IMR-90 (cell line): ENCODE measurements around the gene MARK2. TPM values are rescaled to one million over a fixed set of nuclear protein-coding genes. Genes with fewer than 3 reads are reported as not detected.

Source experiments
- ATAC-seq: fragments of 200-7000 bp; cut with Tn5 transposase; 2 replicates; pipeline ENCODE4 v1.9.1; 2020; ENCODE audit warnings: low read depth, mild to moderate bottlenecking, moderate library complexity
- BruUV-seq: library from RNA; stranded (reverse); fragments of 400-500 nt; replicated peaks from 2 replicates; lab custom pipeline; 2021; lab: Mats Ljungman, UMichigan
- CTCF ChIA-PET: fragments of 300-600 bp; formaldehyde crosslinking; extraction: SDS; loops from one replicate; lab custom pipeline; 2021; ENCODE audit warnings: antibody characterized with exemption; lab: Yijun Ruan, JAX
- POLR2A ChIA-PET: fragments of 300-600 bp; sonication (Branson Sonifier 250); formaldehyde crosslinking; loops from one replicate; lab custom pipeline; 2022; ENCODE audit warnings: antibody characterized with exemption; ENCODE audit not compliant: unreplicated experiment; lab: Charles Lee
- DNase-seq: peaks from one replicate; pipeline ENCODE4 v3.0.0; 2013
- H2AFZ ChIP-seq: replicated peaks from 2 replicates; pipeline ENCODE3; 2013; ENCODE audit warnings: low read length, mild to moderate bottlenecking; ENCODE audit not compliant: poor library complexity
- H2AK5ac ChIP-seq: 2 replicates; pipeline ENCODE4 v1.6.1; 2013; ENCODE audit warnings: low read depth, low read length, inconsistent platforms
- H2AK9ac ChIP-seq: replicated peaks from 2 replicates; pipeline ENCODE3; 2013; ENCODE audit warnings: mild to moderate bottlenecking, low read depth, low read length, moderate library complexity; ENCODE audit not compliant: poor library complexity
- H2BK120ac ChIP-seq: 2 replicates; pipeline ENCODE4 v1.6.1; 2013; ENCODE audit warnings: low read depth, low read length, inconsistent platforms
- H2BK15ac ChIP-seq: 3 replicates; pipeline ENCODE4 v1.6.1; 2013; ENCODE audit warnings: low read depth, low read length, inconsistent platforms
- H2BK20ac ChIP-seq: 2 replicates; pipeline ENCODE4 v1.6.1; 2013; ENCODE audit warnings: low read depth, mild to moderate bottlenecking, inconsistent platforms, low read length, moderate library complexity
- H2BK5ac ChIP-seq: 2 replicates; pipeline ENCODE4 v1.6.1; 2013; ENCODE audit warnings: mild to moderate bottlenecking, low read depth, low read length, inconsistent platforms; ENCODE audit not compliant: poor library complexity, severe bottlenecking
- H3K14ac ChIP-seq: replicated peaks from 2 replicates; pipeline ENCODE4 v1.6.1; 2013; ENCODE audit warnings: low read depth, low read length, inconsistent platforms
- H3K18ac ChIP-seq: 2 replicates; pipeline ENCODE4 v1.6.1; 2013; ENCODE audit warnings: low read depth, low read length, control low read depth
- H3K23ac ChIP-seq: 2 replicates; pipeline ENCODE4 v1.6.1; 2013; ENCODE audit warnings: low read depth, low read length, inconsistent platforms
- H3K27ac ChIP-seq: 2 replicates; pipeline ENCODE4 v1.5.1; 2013; ENCODE audit warnings: mild to moderate bottlenecking, control low read depth, low read length; ENCODE audit not compliant: insufficient read depth
- H3K27me3 ChIP-seq: 2 replicates; pipeline ENCODE4 v1.6.1; 2013; ENCODE audit warnings: low read length; ENCODE audit not compliant: control insufficient read depth, insufficient read depth
- H3K36me3 ChIP-seq: 2 replicates; pipeline ENCODE4 v1.6.1; 2013; ENCODE audit warnings: low read length, mixed read lengths; ENCODE audit not compliant: control insufficient read depth, insufficient read depth
- H3K4ac ChIP-seq: 2 replicates; pipeline ENCODE4 v1.6.1; 2013; ENCODE audit warnings: low read depth, low read length, inconsistent platforms
- H3K4me1 ChIP-seq: 2 replicates; pipeline ENCODE4 v1.6.1; 2013; ENCODE audit warnings: low read length, mixed read lengths; ENCODE audit not compliant: control insufficient read depth, insufficient read depth
- H3K4me2 ChIP-seq: 2 replicates; pipeline ENCODE4 v1.6.1; 2013; ENCODE audit warnings: low read depth, mild to moderate bottlenecking, control low read depth, low read length, moderate library complexity
- H3K4me3 ChIP-seq: 2 replicates; pipeline ENCODE4 v1.5.1; 2013; ENCODE audit warnings: low read depth, mild to moderate bottlenecking, control low read depth, low read length, moderate library complexity; ENCODE audit not compliant: insufficient read depth
- H3K56ac ChIP-seq: 2 replicates; pipeline ENCODE4 v1.6.1; 2013; ENCODE audit warnings: low read length, inconsistent platforms; ENCODE audit not compliant: insufficient read depth; ENCODE audit errors: extremely low read depth
- H3K79me1 ChIP-seq, 2 experiments: 2 replicates each; pipeline ENCODE4 v1.6.1; 2013; ENCODE audit warnings: low read length in 2 of 2, inconsistent platforms in 1 of 2, low read depth in 1 of 2
- H3K9ac ChIP-seq: 2 replicates; pipeline ENCODE4 v1.6.1; 2013; ENCODE audit warnings: low read depth, low read length, control low read depth
- H3K9me1 ChIP-seq: 2 replicates; pipeline ENCODE4 v1.6.1; 2013; ENCODE audit warnings: low read length, inconsistent platforms; ENCODE audit not compliant: insufficient read depth
- H3K9me3 ChIP-seq: 2 replicates; pipeline ENCODE4 v1.6.1; 2013; ENCODE audit warnings: low read length; ENCODE audit not compliant: control insufficient read depth, insufficient read depth
- H4K20me1 ChIP-seq: 2 replicates; pipeline ENCODE4 v1.6.1; 2013; ENCODE audit warnings: low read length, inconsistent platforms; ENCODE audit not compliant: insufficient read depth
- H4K5ac ChIP-seq: 2 replicates; pipeline ENCODE4 v1.6.1; 2013; ENCODE audit warnings: mild to moderate bottlenecking, low read depth, low read length, control low read depth
- H4K8ac ChIP-seq, 2 experiments: 2 replicates each; pipeline ENCODE4 v1.6.1; 2013; ENCODE audit warnings: low read depth in 2 of 2, low read length in 2 of 2, control low read depth in 1 of 2, inconsistent platforms in 1 of 2
- H4K91ac ChIP-seq: 2 replicates; pipeline ENCODE4 v1.6.1; 2013; ENCODE audit warnings: low read depth, low read length, inconsistent platforms; ENCODE audit not compliant: insufficient read depth
- CEBPB ChIP-seq: IDR thresholded peaks from 2 replicates; pipeline ENCODE4 v1.6.1; 2012; ENCODE audit warnings: low read depth, low read length, improper control_type of control experiment
- CHD1 ChIP-seq: IDR thresholded peaks from 2 replicates; pipeline ENCODE4 v1.6.1; 2012; ENCODE audit warnings: low read depth, low read length, improper control_type of control experiment
- CTCF ChIP-seq: conservative IDR thresholded peaks from 2 replicates; pipeline ENCODE4 v1.5.1; 2012; ENCODE audit warnings: mild to moderate bottlenecking, low read depth, low read length, improper control_type of control experiment
- ELK1 ChIP-seq: fragments of 150-350 bp; IDR thresholded peaks from 2 replicates; pipeline ENCODE4 v1.6.1; 2016; ENCODE audit warnings: low read depth, mild to moderate bottlenecking, low read length, moderate library complexity, borderline replicate concordance
- FOS ChIP-seq: fragments of 150-350 bp; IDR thresholded peaks from 2 replicates; pipeline ENCODE4 v1.6.1; 2016; ENCODE audit warnings: low read depth, low read length
- MAZ ChIP-seq: IDR thresholded peaks from 2 replicates; pipeline ENCODE4 v1.6.1; 2012; ENCODE audit warnings: low read depth, mild to moderate bottlenecking, low read length, improper control_type of control experiment, moderate library complexity, borderline replicate concordance
- MXI1 ChIP-seq: IDR thresholded peaks from 2 replicates; pipeline ENCODE4 v1.6.1; 2012; ENCODE audit warnings: low read depth, mild to moderate bottlenecking, low read length, moderate library complexity, borderline replicate concordance
- NFE2L2 ChIP-seq: fragments of 150-350 bp; IDR thresholded peaks from 2 replicates; pipeline ENCODE4 v1.6.1; 2016; ENCODE audit warnings: low read depth, mild to moderate bottlenecking, low read length
- POLR2A ChIP-seq: IDR thresholded peaks from 2 replicates; pipeline ENCODE4 v1.6.1; 2012; ENCODE audit warnings: mild to moderate bottlenecking, low read depth, low read length
- RCOR1 ChIP-seq: IDR thresholded peaks from 2 replicates; pipeline ENCODE4 v1.6.1; 2012; ENCODE audit warnings: mild to moderate bottlenecking, low read length, improper control_type of control experiment; ENCODE audit not compliant: insufficient replicate concordance
- RFX5 ChIP-seq: IDR thresholded peaks from 2 replicates; pipeline ENCODE4 v1.8.0; 2012; ENCODE audit warnings: low read depth, mild to moderate bottlenecking, low read length, moderate library complexity
- SMC3 ChIP-seq: fragments of 150-350 bp; IDR thresholded peaks from 2 replicates; pipeline ENCODE4 v1.6.1; 2016; ENCODE audit warnings: low read depth, mild to moderate bottlenecking, antibody characterized with exemption, low read length, moderate library complexity
- USF2 ChIP-seq: fragments of 150-350 bp; IDR thresholded peaks from 2 replicates; pipeline ENCODE4 v1.6.1; 2017; ENCODE audit warnings: mild to moderate bottlenecking, antibody characterized with exemption, low read length, low read depth
- WGBS, 2 experiments: methylation state at CpG; one replicate each; pipeline versions ENCODE4 v1.1.5 to v1.1.7; 2013; ENCODE audit warnings: missing lambda C conversion rate in 2 of 2; ENCODE audit not compliant: insufficient read length in 1 of 2; ENCODE audit errors: extremely low coverage in 2 of 2; 5-methylcytosine and 5-hydroxymethylcytosine counted together
- dilution Hi-C: fragments of 300-500 bp; cut with HindIII; formaldehyde crosslinking; loops from one replicate; pipeline ENCODE4 v1.14.3; 2018; ENCODE audit warnings: low sequenced_read_pairs; ENCODE audit not compliant: unreplicated experiment
- in situ Hi-C: fragments of 300-500 bp; cut with MboI; formaldehyde crosslinking; loops from 3 replicates; pipeline ENCODE4 v1.14.3; 2019; ENCODE audit warnings: low sequenced_read_pairs, inconsistent platforms, mixed read lengths
- intact Hi-C: fragments of 100-400 bp; cut with micrococcal nuclease; formaldehyde crosslinking; loops from 2 replicates; pipeline ENCODE4 v1.10.0; 2022
- polyA plus RNA-seq, 3 experiments: library from polyadenylated mRNA; depleted of rRNA; stranded (reverse); fragments of >200 nt; gene quantifications; 2 replicates each; pipeline ENCODE4 v1.2.3, GENCODE V29; 2012; ENCODE audit warnings: low replicate concordance in 1 of 3
- total RNA-seq: library from RNA; depleted of rRNA; stranded (reverse); fragments of >200 nt; gene quantifications from 2 replicates; pipeline ENCODE4 v1.2.3, GENCODE V29; 2012

Gene MARK2
- total and polyA plus RNA-seq, 2 of the 4 experiments (the other 2 are of a cell fraction): 6.6 to 17.3 TPM

GRCh38 chr11:63917692-63918506 is 79.0 kb downstream of the MARK2 start:
- Histone ChIP-seq H2BK20ac (0 out of 2 replicates have a peak overlapping the region, but pooled peaks have one; percentile 71), H2AK5ac (peak overlapping the region; percentile 94), H3K79me1 (peaks cover 0 to 4% of the 10 kb centered on the region in 2 experiments; a peak in 1 of 4 replicates), H4K91ac (peak overlapping the region; percentile 94), H3K4me3 (peak overlapping the region; percentile 36), H4K8ac (peak overlapping the region; percentile 87 to 96; a peak in 3 of 4 replicates), H3K4me2 (peak overlapping the region; percentile 94), H3K4me1 (peaks cover 31% of the 10 kb centered on the region), H3K9me1 (peaks cover 6% of the 10 kb centered on the region), H4K5ac (peak overlapping the region; percentile 92), H2BK5ac (peak overlapping the region; percentile 46), H2BK15ac (peak overlapping the region; percentile 34; the same call in 1 of the 3 replicates), H3K56ac (no peak overlapping the region), H3K9ac (peak overlapping the region; percentile 12; the same call in 1 of the 2 replicates), H3K4ac (peak overlapping the region; percentile 97), H3K27ac (peak overlapping the region; percentile 31), H2BK120ac (peak overlapping the region; percentile 89), H3K36me3 (no peaks in the 10 kb centered on the region), H4K20me1 (no peaks in the 10 kb centered on the region), H3K14ac (peak overlapping the region; percentile 98), H2AK9ac (peak overlapping the region; percentile 99), H3K18ac (peak overlapping the region; percentile 95), H3K23ac (peak overlapping the region; percentile 94), H3K27me3 (peaks cover 7% of the 10 kb centered on the region; the same call in 1 of the 2 replicates), H2AFZ (peak overlapping the region; percentile 91), H3K9me3 (0 out of 2 replicates have a peak, but pooled peaks cover 2% of the 10 kb centered on the region)
- in situ Hi-C loops: no loop called here
- POLR2A ChIA-PET: no interaction called here
- intact Hi-C loops: loop anchor here (2.0 kb wide), 1 partner anchor 21 kb away; the partner anchor contains the start of gene NAA40
- dilution Hi-C loops: no loop called here
- WGBS, 2 experiments: 20% methylated on average over 8 of the region's 50 CpGs; no CpG with 5 or more reads in 1 of the 2 experiments
- BruUV-seq: no TSS peak
- ATAC-seq (peak; percentile 15), DNase-seq (no peak)
- TF ChIP-seq POLR2A (no peak), USF2 (no peak), ELK1 (no peak), FOS (no peak), CHD1 (no peak), NFE2L2 (no peak), MXI1 (no peak), MAZ (no peak), CEBPB (no peak), RCOR1 (no peak), SMC3 (no peak), RFX5 (no peak), CTCF (no peak)
- CTCF ChIA-PET: interaction anchor here (0.8 to 1.0 kb wide), 2 partner anchors 17 to 28 kb away, joined by 3 read pairs; no protein-coding TSS in a partner anchor
